HG03571 (cell line): ENCODE measurements around the gene GPR176.

Experiments
- ATAC-seq: cut with Tn5 transposase; IDR thresholded peaks from one replicate; pipeline ENCODE4 v1.9.1; 2021; ENCODE audit not compliant: unreplicated experiment

The GPR176 gene

DNA sequence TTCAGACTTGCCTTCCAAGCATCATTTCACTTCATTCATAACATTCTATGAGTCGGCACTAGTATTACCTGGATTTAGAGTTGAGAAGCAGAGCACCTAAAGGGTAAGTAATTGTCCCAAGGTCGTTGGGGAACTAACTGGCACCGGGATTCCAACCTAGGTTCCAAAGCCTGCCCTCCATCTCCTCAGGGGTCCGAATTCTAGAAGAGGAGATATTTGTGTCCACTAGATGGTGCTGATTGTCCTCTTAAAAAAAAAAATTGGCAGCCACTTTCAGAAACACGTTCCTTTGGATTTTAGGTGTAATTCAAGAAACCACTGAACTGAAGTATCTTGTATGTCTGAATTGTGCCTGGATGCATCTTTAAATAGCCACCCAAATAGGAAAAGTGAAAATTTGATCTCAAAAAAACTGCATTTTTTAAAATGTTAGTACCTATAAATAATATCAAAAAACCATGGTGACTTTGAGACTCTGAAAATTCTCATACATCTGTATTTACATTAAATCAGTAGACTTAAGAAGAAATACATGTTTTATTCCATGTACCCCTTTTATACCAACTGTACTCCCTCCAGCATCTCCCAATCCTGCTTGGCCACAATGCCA is 133.5 kb downstream of the GPR176 start:
- ATAC-seq = no peak

DNA sequence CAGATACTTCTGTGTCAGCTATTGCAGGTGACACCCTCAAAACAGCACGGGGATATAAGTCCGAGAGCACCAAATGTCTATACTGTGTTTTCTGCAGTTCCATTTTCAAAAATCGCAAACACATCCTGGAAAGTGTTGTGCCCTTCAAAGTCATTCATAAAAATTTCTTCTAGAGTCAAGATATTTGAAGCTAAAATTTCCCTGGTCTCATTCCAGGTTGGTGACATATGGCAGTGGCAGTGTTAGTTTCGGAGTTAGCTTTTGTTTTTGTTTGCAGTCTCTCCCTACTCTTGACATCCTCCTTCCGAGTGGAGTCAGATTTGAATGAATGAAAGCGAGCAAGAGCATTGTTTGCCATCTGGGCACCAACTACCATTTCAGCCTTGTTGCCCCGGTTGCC is 134.2 kb downstream of the GPR176 start:
- ATAC-seq = no peak

- no peak for ATAC-seq
Observed at GRCh38 chr15:39785139-39785538, 134.9 kb downstream of the GPR176 start.

- no peak for ATAC-seq
Observed at GRCh38 chr15:39784638-39785037, 135.4 kb downstream of the GPR176 start.

GRCh38 chr15:39784125-39784524 is 135.9 kb downstream of the GPR176 start:
- ATAC-seq = no peak

GRCh38 chr15:39783244-39783820 is 136.7 kb downstream of the GPR176 start:
- ATAC-seq = no peak

DNA sequence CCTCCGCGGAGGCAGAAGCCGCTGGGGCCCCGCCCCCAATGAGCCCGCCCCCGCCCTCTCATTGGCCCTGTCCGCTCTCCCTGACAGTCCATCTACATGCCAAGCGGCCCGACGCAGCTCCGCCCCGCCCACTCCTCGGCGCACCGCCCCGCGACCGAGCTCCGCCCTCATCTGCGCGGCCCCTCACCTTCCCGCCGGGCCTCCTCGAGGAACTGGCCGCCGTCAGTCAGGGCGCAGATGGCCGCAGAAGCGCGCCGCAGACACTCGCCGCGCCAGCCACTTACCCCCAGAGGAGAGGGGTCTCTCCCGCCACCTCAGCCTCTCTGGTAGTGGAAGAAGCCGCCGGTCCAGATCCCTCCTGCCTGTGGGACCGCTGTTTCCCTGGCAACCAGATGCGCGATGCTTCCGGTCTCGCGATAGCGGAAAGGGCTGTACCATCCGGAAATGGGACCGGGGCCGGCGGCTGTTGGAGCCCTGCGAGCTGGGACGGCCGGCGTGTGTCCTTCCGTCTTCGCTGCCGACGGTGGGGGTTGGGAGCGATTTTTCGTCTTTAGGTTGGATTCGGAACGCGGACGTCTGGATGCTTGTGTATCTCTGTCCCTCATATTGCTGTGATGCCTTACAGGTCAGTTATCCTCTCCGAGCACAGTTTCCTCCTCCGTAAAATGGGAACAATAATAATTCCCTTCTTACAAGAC is 137.5 kb downstream of the GPR176 start, which contains the start of gene FSIP1:
FSIP1 (minus strand) TSS at position 401 of the 698 bp plus-strand sequence. CDS start 6,317 bp downstream, outside the sequence.
- ATAC-seq = peak; percentile 99

- ATAC-seq = no peak
Observed at GRCh38 chr15:39781967-39782302, 138.1 kb downstream of the GPR176 start.

DNA sequence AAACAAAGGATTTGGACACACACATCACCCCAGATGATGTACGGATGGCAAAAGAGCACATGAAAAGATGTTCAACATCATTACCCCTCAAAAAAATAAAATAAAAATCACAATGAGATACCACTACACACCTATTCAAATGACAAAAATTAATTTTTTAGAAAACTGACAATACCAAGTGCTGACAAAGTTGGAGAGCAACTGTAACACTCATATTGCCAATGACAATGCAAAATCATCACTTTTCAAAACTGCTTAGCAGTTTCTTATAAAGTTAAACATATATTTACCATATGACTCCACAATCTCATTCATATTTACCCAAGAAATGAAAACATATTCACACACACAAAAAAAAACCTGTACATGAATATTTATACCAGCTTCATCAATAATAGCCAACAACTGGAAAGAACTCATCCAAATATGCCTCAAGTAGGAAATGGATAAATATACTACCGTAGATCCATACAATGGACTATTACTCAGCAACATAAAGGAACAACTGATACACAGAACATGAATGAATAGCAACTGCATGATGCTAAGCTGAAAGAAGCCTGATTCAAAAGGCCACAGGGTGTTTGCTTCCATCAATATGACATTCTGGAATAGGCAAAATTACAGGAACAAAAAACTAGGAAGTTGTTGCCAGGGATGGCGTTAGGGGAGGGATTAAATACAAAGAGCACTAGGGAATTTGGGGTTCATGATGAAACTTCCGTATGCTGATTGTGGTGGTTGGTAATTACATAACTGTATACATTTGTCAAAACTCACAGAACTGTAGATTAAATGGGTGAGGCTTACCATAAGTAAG is 138.7 kb downstream of the GPR176 start:
- ATAC-seq = no peak

- no peak for ATAC-seq
Observed at GRCh38 chr15:39778021-39778420, 142.0 kb downstream of the GPR176 start.

- ATAC-seq = no peak
Observed at GRCh38 chr15:39777496-39777895, 142.6 kb downstream of the GPR176 start.

- no peak for ATAC-seq
Observed at GRCh38 chr15:39776068-39776467, 144.0 kb downstream of the GPR176 start.

GRCh38 chr15:39774688-39775267 is 145.3 kb downstream of the GPR176 start:
- no peak for ATAC-seq

GRCh38 chr15:39770748-39771689 is 149.0 kb downstream of the GPR176 start:
- ATAC-seq = no peak

DNA sequence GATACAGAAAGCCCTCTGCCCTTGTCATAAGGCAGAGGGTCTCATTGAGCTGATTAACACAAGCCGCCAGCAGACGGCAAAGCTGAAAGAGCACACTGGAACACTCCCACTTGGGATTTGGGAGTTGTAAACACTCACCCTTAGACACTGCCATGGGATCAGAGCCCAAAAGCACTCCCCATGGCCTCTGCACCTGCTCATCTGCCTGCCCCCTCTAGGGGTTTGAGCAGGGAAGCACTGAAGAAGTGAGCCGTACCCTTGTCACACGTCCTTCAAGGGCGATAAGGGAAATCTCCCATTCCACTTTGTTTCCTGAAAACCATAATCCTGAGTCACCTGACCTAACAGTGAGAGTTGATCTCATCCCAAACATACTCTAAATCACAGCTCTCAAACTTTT is 152.1 kb downstream of the GPR176 start:
- ATAC-seq = no peak

GRCh38 chr15:39761006-39761405 is 159.1 kb downstream of the GPR176 start:
- no peak for ATAC-seq

- ATAC-seq = no peak
Observed at GRCh38 chr15:39756806-39757522, 163.1 kb downstream of the GPR176 start.

GRCh38 chr15:39752991-39753390 is 167.1 kb downstream of the GPR176 start:
- no peak for ATAC-seq

GRCh38 chr15:39752246-39752645 is 167.8 kb downstream of the GPR176 start:
- no peak for ATAC-seq
